GM18861 (cell line): ENCODE measurements around the gene HK1.
"Not testable (repeated sequence)": the region's sequence is repeated elsewhere in the genome, so short reads cannot be mapped to it uniquely, and the experiment has no call there.

ENCODE experiments used
- ATAC-seq: cut with Tn5 transposase; IDR thresholded peaks from one replicate; pipeline ENCODE4 v1.9.1; 2021; ENCODE audit not compliant: unreplicated experiment

The HK1 gene

GRCh38 chr10:69306421-69306820 is 28.1 kb downstream of the HK1 start:
- ATAC-seq = no peak

GRCh38 chr10:69307434-69307833 is 29.1 kb downstream of the HK1 start:
- ATAC-seq = no peak

DNA sequence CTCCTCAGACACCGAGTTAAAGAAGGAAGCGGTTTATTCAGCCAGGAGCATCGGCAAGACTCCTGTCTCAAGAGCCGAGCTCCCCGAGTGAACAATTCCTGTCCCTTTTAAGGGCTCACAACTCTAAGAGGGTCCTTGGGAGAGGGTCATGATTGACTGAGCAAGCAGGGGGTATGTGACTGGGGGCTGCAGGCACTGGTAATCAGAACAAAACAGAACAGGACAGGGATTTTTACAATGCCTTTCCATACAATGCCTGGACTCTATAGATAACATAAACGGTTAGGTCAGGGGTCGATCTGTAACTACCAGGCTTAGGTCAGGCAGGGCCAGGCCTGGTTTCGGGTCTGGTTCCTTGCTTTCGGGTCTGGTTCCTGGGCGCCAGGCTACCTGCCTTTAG is 30.0 kb downstream of the HK1 start:
- ATAC-seq = not testable (repeated sequence)

- ATAC-seq = no peak
Observed at GRCh38 chr10:69311309-69311708, 33.0 kb downstream of the HK1 start.

DNA sequence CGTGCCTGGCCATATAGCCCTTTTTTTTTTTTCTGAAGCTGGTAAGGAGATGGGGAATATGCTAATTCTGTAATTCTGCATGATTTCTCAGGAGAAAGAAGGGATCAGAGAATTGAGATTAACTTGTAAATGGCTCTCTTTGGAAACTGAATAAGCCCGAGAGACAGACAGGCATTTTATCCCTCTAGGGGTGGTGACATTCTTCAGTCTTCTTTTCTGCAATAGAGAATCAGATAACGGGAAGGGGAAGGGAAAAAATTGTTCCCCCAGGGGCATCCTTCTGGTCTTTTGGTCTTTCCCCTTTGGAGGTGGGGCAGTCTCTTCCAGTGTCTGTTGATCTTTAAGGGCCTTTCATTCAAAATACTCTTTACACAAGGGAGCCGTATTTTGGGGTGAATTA is 34.2 kb downstream of the HK1 start:
- no peak for ATAC-seq

DNA sequence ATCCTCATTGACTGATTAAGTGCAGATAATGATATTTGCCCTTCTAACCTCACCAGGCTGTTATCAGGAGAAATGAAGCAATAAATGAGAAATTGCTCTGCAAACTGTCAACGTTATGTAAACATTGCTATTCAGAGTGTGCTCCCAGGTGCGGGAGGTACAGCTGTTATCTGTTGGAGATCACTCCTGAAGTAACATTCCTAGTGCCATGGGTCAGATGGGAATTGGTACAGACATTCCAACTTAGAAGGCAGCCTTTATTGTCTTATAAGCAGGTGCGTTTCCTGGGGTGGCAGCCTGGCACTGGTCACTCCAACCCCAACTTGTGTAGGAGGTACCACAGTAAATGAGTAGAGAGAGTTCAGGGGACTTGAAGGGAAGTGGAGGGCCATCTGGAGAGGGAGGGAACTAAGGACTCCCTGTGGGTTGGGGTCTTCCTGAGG is 36.8 kb downstream of the HK1 start:
- ATAC-seq = no peak

- ATAC-seq = no peak
Observed at GRCh38 chr10:69315610-69316312, 37.5 kb downstream of the HK1 start.

GRCh38 chr10:69316313-69317059 is 38.2 kb downstream of the HK1 start:
- ATAC-seq = no peak

DNA sequence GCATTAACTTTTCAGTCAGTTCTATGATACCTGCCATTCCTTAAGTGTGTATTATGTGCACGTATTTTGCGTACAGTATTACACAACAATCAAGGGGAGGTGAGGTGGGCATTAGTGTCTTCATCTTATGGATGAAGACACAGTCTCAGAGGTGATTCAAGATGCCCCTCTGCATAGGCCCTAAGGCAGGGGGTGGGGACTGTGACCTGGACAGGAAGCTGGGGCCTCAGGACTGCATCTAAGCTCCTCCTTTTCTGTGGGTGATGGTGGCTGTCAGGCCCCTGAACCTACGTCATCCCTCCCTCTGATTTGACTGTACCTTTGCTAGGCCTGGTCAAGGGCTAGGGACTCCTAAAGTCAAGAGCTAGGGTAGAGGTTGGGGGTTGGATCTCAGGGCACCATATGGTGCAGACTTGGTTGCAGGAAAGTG is 38.9 kb downstream of the HK1 start:
- peak; percentile 38 for ATAC-seq

GRCh38 chr10:69317626-69318105 is 39.4 kb downstream of the HK1 start:
- ATAC-seq = no peak

GRCh38 chr10:69318106-69318866 is 40.0 kb downstream of the HK1 start:
- ATAC-seq = peak; percentile 67

DNA sequence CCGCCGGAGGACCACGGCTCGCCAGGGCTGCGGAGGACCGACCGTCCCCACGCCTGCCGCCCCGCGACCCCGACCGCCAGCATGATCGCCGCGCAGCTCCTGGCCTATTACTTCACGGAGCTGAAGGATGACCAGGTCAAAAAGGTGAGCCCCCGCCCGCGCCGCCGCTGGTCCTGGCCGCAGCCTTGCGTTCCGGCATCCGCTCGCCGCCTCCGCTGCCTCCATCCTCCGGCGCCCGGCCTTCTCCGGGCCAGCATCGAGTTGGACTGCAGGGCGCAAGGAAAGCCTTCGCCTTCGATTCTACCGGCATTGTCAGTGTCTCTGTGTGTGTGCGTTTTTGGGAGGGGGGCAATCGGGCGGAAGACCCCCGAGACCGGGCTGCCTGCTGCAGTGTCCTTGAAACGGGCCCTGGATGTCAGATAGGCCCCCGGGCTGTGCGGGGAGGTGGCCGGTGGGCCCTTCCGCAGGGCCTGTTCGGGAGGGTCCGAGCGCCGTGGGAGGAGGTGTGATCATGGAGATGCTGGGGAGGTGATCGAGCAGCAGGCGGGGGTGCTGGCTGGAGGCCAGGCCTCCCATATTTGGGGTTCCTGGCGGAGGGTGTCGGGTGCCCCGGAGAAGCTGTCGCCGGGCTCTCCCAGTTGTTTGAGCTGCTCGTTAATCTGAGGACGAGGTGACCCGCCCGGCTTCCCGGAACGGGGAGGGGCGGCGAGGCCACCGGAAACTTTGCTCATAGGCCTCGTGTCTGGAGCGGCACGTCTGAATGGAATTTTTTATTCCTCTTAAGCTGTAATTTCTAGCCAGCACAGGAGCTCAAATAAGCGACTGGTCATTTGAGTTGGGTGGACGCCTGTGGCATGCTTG is 40.8 kb downstream of the HK1 start:
- ATAC-seq = peak; percentile 9

- no peak for ATAC-seq
Observed at GRCh38 chr10:69319841-69320316, 41.6 kb downstream of the HK1 start.

- no peak for ATAC-seq
Observed at GRCh38 chr10:69320521-69320920, 42.2 kb downstream of the HK1 start.

GRCh38 chr10:69321039-69321715 is 42.9 kb downstream of the HK1 start:
- ATAC-seq = no peak

DNA sequence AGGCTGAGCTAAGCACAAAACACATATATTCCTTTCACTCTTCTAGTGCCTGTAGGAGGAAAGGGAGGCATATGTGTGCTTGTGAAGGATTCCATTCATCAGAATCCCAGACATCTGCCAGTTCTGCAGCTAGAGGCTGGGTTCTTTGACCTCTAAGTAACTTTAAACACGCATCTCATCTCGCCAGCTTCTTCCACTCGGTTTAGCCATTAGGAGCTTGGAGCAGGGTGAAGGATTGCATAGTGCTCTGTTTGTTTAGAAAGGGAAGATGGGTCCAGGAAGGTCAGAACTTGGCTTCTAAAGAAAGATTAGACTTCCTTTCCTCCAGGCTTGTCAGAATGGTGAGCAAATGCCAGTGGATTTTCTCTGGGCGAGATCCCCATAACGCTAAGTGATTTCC is 43.6 kb downstream of the HK1 start:
- no peak for ATAC-seq

DNA sequence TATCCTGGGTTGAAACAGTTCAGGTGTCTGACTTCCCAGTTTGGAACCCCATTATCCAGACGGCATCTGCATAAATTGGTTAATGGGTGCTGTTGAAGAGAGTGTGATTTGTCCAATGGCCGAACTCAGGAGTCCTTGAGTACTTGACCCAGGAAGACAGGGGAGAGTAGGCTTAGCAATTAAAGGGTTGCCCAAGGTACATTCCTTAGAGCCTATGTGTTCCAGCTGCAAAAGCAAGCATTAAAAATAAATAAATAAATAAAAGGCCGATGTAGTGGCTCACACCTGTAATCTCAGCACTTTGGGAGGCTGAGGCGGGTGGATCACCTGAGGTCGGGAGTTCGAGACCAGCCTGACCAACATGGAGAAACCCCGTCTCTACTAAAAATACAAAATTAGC is 44.0 kb downstream of the HK1 start:
- ATAC-seq = not testable (repeated sequence)

GRCh38 chr10:69323622-69324021 is 45.3 kb downstream of the HK1 start:
- no peak for ATAC-seq

GRCh38 chr10:69324583-69324982 is 46.3 kb downstream of the HK1 start:
- no peak for ATAC-seq
